Caco-2 (cell line): ENCODE results near the gene KLHL30. TPM values are rescaled to one million over a fixed set of nuclear protein-coding genes. Genes with fewer than 3 reads are reported as not detected.
"Not testable (repeated sequence)": the region's sequence is repeated elsewhere in the genome, so short reads cannot be mapped to it uniquely, and the experiment has no call there.

ENCODE experiments used
- BruUV-seq: library from RNA; stranded (reverse); fragments of 400-500 nt; replicated peaks from 2 replicates; lab custom pipeline; 2021; lab: Mats Ljungman, UMichigan
- CTCF ChIA-PET: fragments of 300-600 bp; sonication (Branson Sonifier 250); formaldehyde crosslinking; loops from one replicate; lab custom pipeline; 2022; ENCODE audit warnings: antibody characterized with exemption; lab: Charles Lee
- POLR2A ChIA-PET: fragments of 300-600 bp; sonication (Branson Sonifier 250); formaldehyde crosslinking; loops from one replicate; lab custom pipeline; 2022; ENCODE audit warnings: antibody characterized with exemption; lab: Charles Lee
- DNase-seq, 2 experiments: peaks; one replicate each; pipeline versions ENCODE4 v3.0.0 to v3.0.0-alpha.2; 2020 to 2022
- H3K27me3 ChIP-seq: replicated peaks from 2 replicates; pipeline ENCODE4 v1.6.0; 2011; ENCODE audit warnings: low read length; ENCODE audit not compliant: control insufficient read depth, insufficient read depth
- H3K36me3 ChIP-seq: 2 replicates; pipeline ENCODE4 v1.5.1; 2011; ENCODE audit warnings: low read length; ENCODE audit not compliant: control insufficient read depth, insufficient read depth
- H3K4me1 ChIP-seq: fragments of 250-450 bp; sonication (Bioruptor Pico); 2 replicates; pipeline ENCODE4 v1.5.1; 2020; ENCODE audit warnings: mild to moderate bottlenecking
- H3K4me3 ChIP-seq: 2 replicates; pipeline ENCODE4 v1.5.1; 2011; ENCODE audit warnings: low read depth, mild to moderate bottlenecking, control low read depth, low read length
- H3K9me3 ChIP-seq: fragments of 250-450 bp; sonication (Bioruptor Pico); 2 replicates; pipeline ENCODE4 v1.5.1; 2020; ENCODE audit warnings: mild to moderate bottlenecking, moderate library complexity
- H3K27ac Mint-ChIP-seq: one replicate; pipeline ENCODE4 v1.8.0; 2022; ENCODE audit warnings: mixed read lengths; ENCODE audit not compliant: unreplicated experiment
- H3K27me3 Mint-ChIP-seq: one replicate; pipeline ENCODE4 v1.8.0; 2022; ENCODE audit warnings: mixed read lengths; ENCODE audit not compliant: insufficient read depth, unreplicated experiment
- H3K36me3 Mint-ChIP-seq: one replicate; pipeline ENCODE4 v1.8.0; 2022; ENCODE audit warnings: mild to moderate bottlenecking, mixed read lengths; ENCODE audit not compliant: insufficient read depth, unreplicated experiment
- H3K4me1 Mint-ChIP-seq: one replicate; pipeline ENCODE4 v1.8.0; 2022; ENCODE audit warnings: low read depth, mixed read lengths; ENCODE audit not compliant: unreplicated experiment
- H3K4me3 Mint-ChIP-seq: one replicate; pipeline ENCODE4 v1.8.0; 2022; ENCODE audit warnings: mild to moderate bottlenecking, moderate library complexity, mixed read lengths; ENCODE audit not compliant: unreplicated experiment
- H3K9me3 Mint-ChIP-seq: one replicate; pipeline ENCODE4 v1.8.0; 2022; ENCODE audit warnings: mixed read lengths; ENCODE audit not compliant: unreplicated experiment
- CTCF ChIP-seq, 2 experiments: fragments of 200-600 bp in 1 of 2; IDR thresholded peaks; 1 replicate in 1 of 2; 2 replicates in 1 of 2; pipeline versions ENCODE4 v1.5.1 to v1.8.0; 2011 to 2022; ENCODE audit warnings: antibody characterized with exemption in 1 of 2, control low read depth in 1 of 2, inconsistent platforms in 1 of 2, low read depth in 1 of 2, low read length in 1 of 2, mild to moderate bottlenecking in 1 of 2, moderate library complexity in 1 of 2; ENCODE audit not compliant: insufficient read depth in 1 of 2, severe bottlenecking in 1 of 2, unreplicated experiment in 1 of 2
- intact Hi-C: fragments of 100-400 bp; cut with micrococcal nuclease; formaldehyde crosslinking; loops from one replicate; pipeline ENCODE4 v1.10.0; 2022; ENCODE audit not compliant: unreplicated experiment
- total RNA-seq: library from RNA; stranded (reverse); gene quantifications from 2 replicates; pipeline ENCODE4 v1.2.3, GENCODE V29; 2022

The KLHL30 gene
- total RNA-seq, 1 experiment from 2014 or later, result 0.36 TPM

- CTCF ChIA-PET, result no interaction called here
- H3K36me3 Mint-ChIP-seq, result peaks cover 24% of the 10 kb centered on the region
- H3K4me1 Mint-ChIP-seq, result no peaks in the 10 kb centered on the region
- H3K27me3 ChIP-seq, result no peaks in the 10 kb centered on the region
- DNase-seq, result no peak
- no peaks in the 10 kb centered on the region for H3K27me3 Mint-ChIP-seq
- H3K9me3 ChIP-seq, result no peaks in the 10 kb centered on the region
- no peaks in the 10 kb centered on the region for H3K9me3 Mint-ChIP-seq
- H3K27ac Mint-ChIP-seq, result no peak overlapping the region
- H3K4me3 Mint-ChIP-seq, result no peak overlapping the region
- no peak for TF ChIP-seq CTCF (IDR thresholded peaks at IDR 0.05; ENCODE audit: insufficient read depth in 1 of 2, low read depth in 1 of 2, low read length in 1 of 2, severe bottlenecking in 1 of 2, unreplicated experiment in 1 of 2)
- intact Hi-C loops, result no loop called here
- no TSS peak for BruUV-seq
- no peaks in the 10 kb centered on the region; the same call in 1 of the 2 replicates for H3K36me3 ChIP-seq
- POLR2A ChIA-PET, result no interaction called here
- no peaks in the 10 kb centered on the region for H3K4me1 ChIP-seq
- H3K4me3 ChIP-seq, result no peak overlapping the region
Observed at GRCh38 chr2:238169708-238170251, 31.3 kb downstream of the KLHL30 start.

- Histone ChIP-seq H3K27me3 (no peaks in the 10 kb centered on the region), H3K4me1 (no peaks in the 10 kb centered on the region), H3K36me3 (no peaks in the 10 kb centered on the region; the same call in 1 of the 2 replicates), H3K9me3 (no peaks in the 10 kb centered on the region), H3K4me3 (no peak overlapping the region)
- H3K4me3 Mint-ChIP-seq, result no peak overlapping the region
- no peak for DNase-seq
- TF ChIP-seq CTCF (IDR thresholded peaks at IDR 0.05; ENCODE audit: insufficient read depth in 1 of 2, low read depth in 1 of 2, low read length in 1 of 2, severe bottlenecking in 1 of 2, unreplicated experiment in 1 of 2), result no peak
- intact Hi-C loops, result no loop called here
- no peaks in the 10 kb centered on the region for H3K4me1 Mint-ChIP-seq
- CTCF ChIA-PET, result no interaction called here
- H3K9me3 Mint-ChIP-seq, result no peaks in the 10 kb centered on the region
- peaks cover 27% of the 10 kb centered on the region for H3K36me3 Mint-ChIP-seq
- no peak overlapping the region for H3K27ac Mint-ChIP-seq
- no peaks in the 10 kb centered on the region for H3K27me3 Mint-ChIP-seq
- no TSS peak for BruUV-seq
- POLR2A ChIA-PET, result no interaction called here
Observed at GRCh38 chr2:238170386-238171071, 32.1 kb downstream of the KLHL30 start.

GRCh38 chr2:238171072-238171431 lies 32.6 kb downstream of the KLHL30 start:
- DNase-seq, H3K9me3 Mint-ChIP-seq, H3K36me3 ChIP-seq, intact Hi-C loops, BruUV-seq, CTCF ChIA-PET, H3K4me3 Mint-ChIP-seq, H3K4me1 Mint-ChIP-seq, H3K4me3 ChIP-seq, POLR2A ChIA-PET, H3K4me1 ChIP-seq, H3K27me3 Mint-ChIP-seq, H3K27me3 ChIP-seq, H3K9me3 ChIP-seq, H3K27ac Mint-ChIP-seq: not testable (repeated sequence)
- H3K36me3 Mint-ChIP-seq, result peaks cover 32% of the 10 kb centered on the region
